Endothelial cell of umbilical vein (primary cell): ENCODE data around the gene ZCCHC9. TPM values are rescaled to one million over a fixed set of nuclear protein-coding genes. Genes with fewer than 3 reads are reported as not detected.

Experiments used
- BruUV-seq: library from RNA; stranded (reverse); fragments of 400-500 nt; replicated peaks from 2 replicates; lab custom pipeline; 2021; lab: Mats Ljungman, UMichigan
- CTCF ChIA-PET: fragments of 300-600, 350-600 bp; sonication (Branson Sonifier 250); formaldehyde crosslinking; loops from one replicate; lab custom pipeline; 2021; ENCODE audit warnings: antibody characterized with exemption, inconsistent platforms; lab: Charles Lee
- POLR2A ChIA-PET: fragments of 300-600, 350-600 bp; sonication (Branson Sonifier 250); formaldehyde crosslinking; loops from one replicate; lab custom pipeline; 2021; ENCODE audit warnings: antibody characterized with exemption, inconsistent platforms; lab: Charles Lee
- DNase-seq: peaks from one replicate; pipeline ENCODE4 v3.0.0-alpha.2; 2011; ENCODE audit warnings: low read depth, low spot score
- FAIRE-seq: peaks from 2 replicates; lab custom pipeline; 2011; peaks lifted over from hg19 to GRCh38; lab: Jason Lieb, UNC
- H2AFZ ChIP-seq: 2 replicates; pipeline ENCODE4 v1.6.0; 2012; ENCODE audit warnings: low read depth, low read length, control low read depth, inconsistent platforms
- H3K27ac ChIP-seq: 2 replicates; pipeline ENCODE4 v1.5.1; 2011; ENCODE audit warnings: low read depth, mild to moderate bottlenecking, control low read depth, low read length, moderate library complexity; ENCODE audit not compliant: insufficient read depth
- H3K27me3 ChIP-seq, 2 experiments: 2 replicates each; pipeline versions ENCODE4 v1.6.0 to v1.6.1; 2011; ENCODE audit warnings: low read length in 2 of 2, mixed read lengths in 1 of 2; ENCODE audit not compliant: control insufficient read depth in 2 of 2, insufficient read depth in 2 of 2
- H3K36me3 ChIP-seq, 2 experiments: 2 replicates in 1 of 2; 3 replicates in 1 of 2; pipeline ENCODE4 v1.5.1; 2011; ENCODE audit warnings: low read length in 2 of 2, mild to moderate bottlenecking in 1 of 2, moderate library complexity in 1 of 2; ENCODE audit not compliant: control insufficient read depth in 2 of 2, insufficient read depth in 2 of 2; ENCODE audit errors: extremely low read depth in 1 of 2
- H3K4me1 ChIP-seq: 3 replicates; pipeline ENCODE4 v1.5.1; 2011; ENCODE audit warnings: mild to moderate bottlenecking, low read length; ENCODE audit not compliant: control insufficient read depth, insufficient read depth; ENCODE audit errors: extremely low read depth
- H3K4me2 ChIP-seq: 2 replicates; pipeline ENCODE4 v1.6.1; 2011; ENCODE audit warnings: low read length, control low read depth, mixed read lengths; ENCODE audit not compliant: insufficient read depth
- H3K4me3 ChIP-seq, 3 experiments: fragments of 200-600 bp in 1 of 3; sonication (generic), shearing (Covaris generic) in 1 of 3; replicated peaks in 1 of 3; 2 replicates each; pipeline ENCODE4 v1.5.1; 2011 to 2016; ENCODE audit warnings: control low read depth in 3 of 3, low read length in 3 of 3, mild to moderate bottlenecking in 2 of 3, inconsistent platforms in 1 of 3, low read depth in 1 of 3, moderate library complexity in 1 of 3; ENCODE audit not compliant: insufficient read depth in 1 of 3
- H3K79me2 ChIP-seq: 2 replicates; pipeline ENCODE4 v1.6.0; 2012; ENCODE audit warnings: low read length, inconsistent platforms; ENCODE audit not compliant: control insufficient read depth, insufficient read depth
- H3K9ac ChIP-seq: replicated peaks from 2 replicates; pipeline ENCODE3; 2011; ENCODE audit warnings: low read length, control low read depth; ENCODE audit not compliant: insufficient read depth; ENCODE audit errors: extremely low read depth
- H3K9me1 ChIP-seq: replicated peaks from 3 replicates; pipeline ENCODE4 v1.6.0; 2011; ENCODE audit warnings: mild to moderate bottlenecking, low read length; ENCODE audit not compliant: control insufficient read depth, insufficient read depth; ENCODE audit errors: extremely low read depth
- H3K9me3 ChIP-seq: replicated peaks from 2 replicates; pipeline ENCODE4 v1.5.1; 2012; ENCODE audit warnings: low read length, inconsistent platforms; ENCODE audit not compliant: control insufficient read depth, insufficient read depth
- H4K20me1 ChIP-seq: replicated peaks from 2 replicates; pipeline ENCODE3; 2011; ENCODE audit warnings: mild to moderate bottlenecking, low read length; ENCODE audit not compliant: control insufficient read depth, insufficient read depth; ENCODE audit errors: extremely low read depth
- CTCF ChIP-seq, 2 donors: IDR thresholded peaks; 1 replicate in 1 of 2; 2 replicates in 1 of 2; pipeline ENCODE4 v1.5.1; 2011; ENCODE audit warnings: low read length in 2 of 2, mild to moderate bottlenecking in 2 of 2, moderate library complexity in 2 of 2, control low read depth in 1 of 2, inconsistent platforms in 1 of 2, low read depth in 1 of 2; ENCODE audit not compliant: insufficient read depth in 1 of 2; ENCODE audit errors: extremely low read depth in 1 of 2
- EZH2 ChIP-seq: IDR thresholded peaks from 2 replicates; pipeline ENCODE4 v1.6.1; 2012; ENCODE audit warnings: borderline replicate concordance, low read depth, mild to moderate bottlenecking, moderate library complexity, low read length, inconsistent platforms; ENCODE audit not compliant: severe bottlenecking
- FOS ChIP-seq: IDR thresholded peaks from 2 replicates; pipeline ENCODE4 v1.6.1; 2011; ENCODE audit warnings: mild to moderate bottlenecking, low read length, moderate library complexity, borderline replicate concordance; ENCODE audit not compliant: insufficient read depth
- GATA2 ChIP-seq: IDR thresholded peaks from 2 replicates; pipeline ENCODE4 v1.7.0; 2011; ENCODE audit warnings: low read depth, mild to moderate bottlenecking, moderate library complexity, mixed read lengths, low read length; ENCODE audit not compliant: insufficient read length, insufficient read depth
- JUN ChIP-seq: IDR thresholded peaks from 2 replicates; pipeline ENCODE4 v1.6.1; 2011; ENCODE audit warnings: borderline replicate concordance, low read depth; ENCODE audit not compliant: insufficient read length, insufficient read depth
- MAX ChIP-seq: IDR thresholded peaks from 2 replicates; pipeline ENCODE4 v1.6.1; 2011; ENCODE audit not compliant: insufficient read depth, insufficient read length
- MYC ChIP-seq: IDR thresholded peaks from one replicate; pipeline ENCODE4 v1.6.1; 2011; ENCODE audit warnings: mild to moderate bottlenecking, low read depth, low read length
- POLR2A ChIP-seq: IDR thresholded peaks from 2 replicates; pipeline ENCODE4 v1.6.1; 2012; ENCODE audit warnings: low read depth, mild to moderate bottlenecking, control low read depth, low read length
- POLR2AphosphoS5 ChIP-seq: IDR thresholded peaks from 2 replicates; pipeline ENCODE4 v1.6.1; 2012; ENCODE audit warnings: low read depth, mild to moderate bottlenecking, control low read depth, low read length, moderate library complexity; ENCODE audit not compliant: insufficient read depth
- dilution Hi-C: fragments of 300-500 bp; cut with MboI; formaldehyde crosslinking; loops from one replicate; pipeline ENCODE4 v1.15.0; 2019; ENCODE audit warnings: low sequenced_read_pairs; ENCODE audit not compliant: extremely low pct_ligation_motif_present
- intact Hi-C: fragments of 100-400 bp; cut with micrococcal nuclease; formaldehyde crosslinking; loops from one replicate; pipeline ENCODE4 v1.10.0; 2022
- polyA plus RNA-seq, 4 experiments: library from polyadenylated mRNA; depleted of rRNA in 3 of 4; stranded (reverse) in 3 of 4; unstranded in 1 of 4; fragments of >200 nt; gene quantifications; 2 replicates each; pipeline versions ENCODE4 v1.2.1 to v1.2.3, GENCODE V29; 2011 to 2012; ENCODE audit warnings: missing spikeins in 1 of 4
- total RNA-seq: library from RNA; stranded (reverse); gene quantifications from 2 replicates; pipeline ENCODE4 v1.2.3, GENCODE V29; 2021

Gene ZCCHC9
- total and polyA plus RNA-seq, 2 donors (not counting 3 experiments of a cell fraction or from before 2014, with no cell fraction given), result 6.8 to 23.9 TPM

DNA sequence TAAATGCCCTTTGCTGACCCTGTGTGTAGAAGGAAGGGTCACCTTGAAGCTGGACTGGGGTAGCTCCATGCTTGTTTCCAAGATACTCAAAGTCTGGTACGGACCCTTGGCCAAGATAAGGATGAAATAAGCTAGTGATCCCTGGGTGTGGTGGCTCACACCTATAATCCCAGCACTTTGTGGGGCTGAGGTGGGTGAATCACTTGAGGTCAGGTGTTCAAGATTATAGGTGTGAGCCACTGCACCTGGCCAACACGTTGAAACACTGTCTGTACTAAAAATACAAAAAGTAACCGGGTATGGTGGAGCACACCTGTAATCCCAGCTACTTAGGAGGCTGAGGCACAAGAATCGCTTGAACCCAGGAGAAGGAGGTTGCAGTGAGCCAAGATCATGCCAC, 59.3 kb downstream of the ZCCHC9 start:
- no TSS peak for BruUV-seq
- DNase-seq (no peak), FAIRE-seq (no peak)
- dilution Hi-C loops, result no loop called here
- H3K9ac ChIP-seq, result no peak overlapping the region
- H3K27me3 ChIP-seq, result peaks cover 0 to 2% of the 10 kb centered on the region in 2 experiments
- H3K4me1 ChIP-seq, result no peaks in the 10 kb centered on the region
- H3K9me1 ChIP-seq, result no peaks in the 10 kb centered on the region
- H3K9me3 ChIP-seq, result no peaks in the 10 kb centered on the region
- no peak overlapping the region for H3K27ac ChIP-seq
- no peaks in the 10 kb centered on the region for H3K79me2 ChIP-seq
- no peak overlapping the region for H3K4me2 ChIP-seq
- TF ChIP-seq MAX (no peak), POLR2AphosphoS5 (no peak), FOS (no peak), JUN (no peak), POLR2A (no peak), MYC (no peak), CTCF (IDR thresholded peaks at IDR 0.05; ENCODE audit: extremely low read depth in 1 of 2, insufficient read depth in 1 of 2, low read depth in 1 of 2, low read length in 2 of 2) (no peak), EZH2 (no peak), GATA2 (no peak)
- H3K36me3 ChIP-seq, result no peaks in the 10 kb centered on the region
- ChIA-PET POLR2A (interaction anchor here (0.6 kb wide), 1 partner anchor 477 kb away, joined by 5 read pairs; no protein-coding TSS in a partner anchor), CTCF (interaction anchor here (1.1 kb wide), 1 partner anchor 23 kb away, joined by 3 read pairs; no protein-coding TSS in a partner anchor)
- H2AFZ ChIP-seq, result no peak overlapping the region
- H3K4me3 ChIP-seq, result no peak overlapping the region
- H4K20me1 ChIP-seq, result no peaks in the 10 kb centered on the region
- intact Hi-C loops, result loop anchor here (1.0 kb wide), 1 partner anchor 32 kb away; no protein-coding TSS in a partner anchor
